SH-SY5Y (cell line): ENCODE data around the gene PACS1.

Experiments
- GATA2 ChIP-seq: IDR thresholded peaks from 2 replicates; pipeline ENCODE4 v1.6.1; 2011; ENCODE audit warnings: mild to moderate bottlenecking, low read depth, low read length
- GATA3 ChIP-seq: IDR thresholded peaks from 2 replicates; pipeline ENCODE4 v1.6.1; 2011; ENCODE audit warnings: low read depth, mild to moderate bottlenecking, low read length, moderate library complexity

DNA sequence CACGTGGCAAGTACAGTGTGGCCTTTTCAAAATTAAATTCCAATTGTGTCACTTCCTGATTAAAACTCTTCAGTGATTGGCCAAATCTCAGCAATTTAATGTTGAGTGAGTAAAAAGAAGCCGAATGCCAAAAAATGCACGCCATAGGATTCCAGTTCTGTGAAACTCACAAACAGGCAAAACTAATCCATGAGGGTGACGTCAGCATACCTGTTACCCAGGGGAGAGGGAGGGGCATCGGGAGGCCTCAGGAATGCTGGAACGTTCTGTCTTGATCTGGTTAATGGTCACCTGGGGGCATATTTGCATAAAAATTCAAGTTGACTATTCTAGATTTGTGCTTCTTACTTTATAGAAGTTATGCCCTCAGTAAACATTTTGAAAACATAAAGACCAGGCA is 158.4 kb downstream of the PACS1 start:
- TF ChIP-seq GATA3 (no peak), GATA2 (no peak)
